HG02571 (cell line): ENCODE measurements around the gene HNRNPUL1.

Experiments
- ATAC-seq: cut with Tn5 transposase; IDR thresholded peaks from one replicate; pipeline ENCODE4 v1.9.1; 2021; ENCODE audit warnings: mild to moderate bottlenecking, moderate library complexity; ENCODE audit not compliant: unreplicated experiment

The HNRNPUL1 gene

DNA sequence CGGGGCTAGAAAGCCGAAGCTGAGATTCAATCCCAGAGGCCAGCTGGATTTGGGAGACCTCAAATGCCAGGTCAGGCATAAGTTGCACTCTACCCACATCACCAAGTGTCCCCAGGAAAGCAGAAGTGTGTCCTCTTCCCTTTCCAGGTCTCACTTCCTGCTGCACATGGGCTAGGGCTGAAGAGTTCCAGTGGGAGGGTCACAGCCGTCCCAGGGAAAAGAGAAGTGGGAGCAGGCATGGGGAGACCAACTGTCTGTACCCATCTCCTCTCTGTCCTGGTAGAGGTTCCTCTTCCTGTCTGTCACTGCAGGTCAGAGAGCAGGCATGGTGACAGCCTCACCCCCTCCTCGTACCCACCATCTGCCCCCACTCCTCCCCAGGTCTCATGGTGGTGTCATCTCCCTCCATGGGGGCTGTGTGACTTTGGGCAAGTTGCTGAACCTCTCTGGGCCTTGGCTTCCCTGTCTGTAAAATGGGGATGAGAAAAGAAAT lies 30.4 kb upstream of the HNRNPUL1 start:
- ATAC-seq: no peak

DNA sequence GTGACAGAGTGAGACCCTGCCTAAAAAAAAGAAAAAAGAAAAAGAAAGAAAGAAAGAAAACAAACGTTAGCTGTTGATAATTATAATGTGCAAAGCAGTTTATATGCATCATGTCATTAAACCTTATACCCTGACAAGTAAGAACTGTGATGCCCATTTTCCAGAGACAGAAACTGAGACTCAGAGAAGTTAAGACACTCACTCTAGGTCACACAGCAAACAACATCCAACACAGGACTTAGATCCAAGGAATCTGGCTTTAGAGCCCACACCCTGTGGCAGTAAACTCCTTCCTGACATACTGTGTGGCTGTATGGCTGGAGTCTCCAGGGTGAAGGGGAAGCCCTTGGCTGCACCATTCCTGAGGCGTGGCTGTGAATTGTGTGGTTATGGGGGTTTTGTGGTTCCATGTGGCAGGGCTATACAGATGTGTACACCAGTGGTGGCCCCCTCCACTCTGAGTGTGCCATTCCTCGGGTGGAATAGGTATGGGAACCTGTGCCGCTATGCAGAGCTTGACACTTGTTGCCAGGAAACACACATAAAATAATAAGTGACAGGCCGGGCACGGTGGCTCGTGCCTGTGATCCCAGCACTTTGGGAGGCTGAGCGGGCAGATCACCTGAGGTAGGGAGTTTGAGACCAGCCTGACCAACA lies 29.5 kb upstream of the HNRNPUL1 start:
- ATAC-seq: no peak

DNA sequence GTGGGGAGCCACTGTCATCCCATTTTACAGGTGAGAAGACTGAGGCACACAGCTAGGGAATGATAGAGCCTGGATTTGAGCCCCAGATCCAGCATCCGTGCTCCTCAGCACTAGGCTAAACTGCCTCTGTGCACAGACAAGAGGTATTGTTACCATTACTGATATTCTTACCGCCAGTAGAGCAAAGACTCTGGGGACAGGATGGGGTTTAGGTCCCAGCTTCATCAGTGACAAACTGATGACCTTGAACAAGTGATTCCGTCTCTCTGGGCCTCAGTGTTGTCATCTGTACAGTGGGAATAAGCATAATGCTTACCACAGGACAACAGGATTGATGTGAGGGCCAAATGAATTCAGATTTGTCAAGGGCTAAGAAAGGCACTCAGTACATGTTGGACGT lies 28.7 kb upstream of the HNRNPUL1 start:
- ATAC-seq: no peak

DNA sequence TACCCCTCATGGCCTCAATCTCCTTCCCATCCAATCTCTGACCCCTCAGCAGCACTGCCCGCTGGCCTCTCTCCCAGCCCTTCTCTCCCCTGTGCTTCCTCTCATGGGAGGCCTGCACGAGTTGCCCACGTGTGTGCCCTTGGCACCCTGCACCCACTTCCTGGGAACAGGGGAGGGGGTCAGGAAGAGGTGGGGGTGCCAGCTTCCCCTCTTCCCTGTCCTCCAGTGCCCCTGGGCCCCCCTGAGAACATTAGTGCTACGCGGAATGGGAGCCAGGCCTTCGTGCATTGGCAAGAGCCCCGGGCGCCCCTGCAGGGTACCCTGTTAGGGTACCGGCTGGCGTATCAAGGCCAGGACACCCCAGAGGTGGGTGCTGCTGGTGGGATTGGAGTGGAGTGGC lies 25.9 kb upstream of the HNRNPUL1 start:
- ATAC-seq: no peak

DNA sequence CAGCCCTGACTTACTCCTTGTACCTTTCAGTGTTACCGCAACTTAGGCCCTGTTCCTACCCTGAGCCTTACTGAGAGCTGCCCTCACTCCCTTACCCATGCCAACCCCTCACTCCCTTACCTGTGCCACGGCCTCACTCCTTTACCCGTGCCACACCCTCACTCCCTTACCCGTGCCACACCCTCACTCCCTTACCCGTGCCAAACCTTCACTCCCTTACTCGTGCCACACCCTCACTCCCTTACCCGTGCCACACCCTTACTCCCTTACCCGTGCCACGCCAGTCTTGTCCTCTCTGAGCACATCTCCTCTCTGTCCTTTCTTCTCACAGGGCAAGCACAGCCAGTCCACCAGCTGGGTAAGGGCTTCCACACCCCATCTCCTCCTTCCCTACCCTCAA lies 24.8 kb upstream of the HNRNPUL1 start:
- ATAC-seq: no peak

DNA sequence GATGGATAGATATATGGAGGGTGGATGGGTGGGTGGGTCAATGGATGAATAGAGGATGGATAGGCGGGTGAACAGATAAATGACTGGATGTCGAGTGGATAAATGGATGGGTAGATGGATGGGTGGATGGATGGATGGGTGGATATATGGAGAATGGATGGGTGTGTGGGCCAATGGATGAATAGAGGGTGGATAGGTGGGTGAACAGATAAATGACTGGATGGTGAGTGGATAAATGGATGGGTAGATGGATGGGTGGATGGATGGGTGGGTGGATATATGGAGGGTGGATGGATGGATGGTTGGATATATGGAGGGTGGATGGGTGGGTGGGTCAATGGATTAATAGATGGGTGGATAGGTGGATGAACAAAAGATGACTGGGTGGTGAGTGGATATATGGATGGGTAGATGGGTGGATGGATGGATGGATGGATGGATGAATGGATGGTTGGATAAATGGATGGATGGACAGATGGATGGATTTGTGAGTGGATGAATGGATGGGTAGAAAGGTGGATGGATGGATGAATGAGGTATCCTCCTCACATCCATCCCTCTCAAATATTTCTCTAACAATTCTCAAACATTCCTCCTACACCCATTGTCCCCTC lies 24.1 kb upstream of the HNRNPUL1 start:
- ATAC-seq: no peak

DNA sequence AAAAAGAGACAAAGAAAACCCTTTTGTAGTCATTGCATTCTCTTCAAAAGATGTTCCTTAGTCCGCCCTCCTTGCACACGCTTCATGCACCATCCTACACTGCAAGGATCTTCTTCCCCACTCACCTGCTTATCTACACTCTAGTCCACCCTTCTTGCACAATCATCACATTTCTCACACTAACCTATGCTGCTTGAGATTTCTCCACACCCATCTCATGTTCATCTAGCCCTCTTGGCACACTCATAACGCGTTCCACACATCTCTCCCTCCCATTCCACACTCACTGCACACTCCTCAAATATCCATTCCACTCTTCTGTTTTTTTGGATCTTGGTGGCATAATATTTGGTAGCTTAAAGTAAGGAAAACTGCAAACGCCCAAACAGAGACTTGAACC lies 22.3 kb upstream of the HNRNPUL1 start:
- no peak for ATAC-seq

DNA sequence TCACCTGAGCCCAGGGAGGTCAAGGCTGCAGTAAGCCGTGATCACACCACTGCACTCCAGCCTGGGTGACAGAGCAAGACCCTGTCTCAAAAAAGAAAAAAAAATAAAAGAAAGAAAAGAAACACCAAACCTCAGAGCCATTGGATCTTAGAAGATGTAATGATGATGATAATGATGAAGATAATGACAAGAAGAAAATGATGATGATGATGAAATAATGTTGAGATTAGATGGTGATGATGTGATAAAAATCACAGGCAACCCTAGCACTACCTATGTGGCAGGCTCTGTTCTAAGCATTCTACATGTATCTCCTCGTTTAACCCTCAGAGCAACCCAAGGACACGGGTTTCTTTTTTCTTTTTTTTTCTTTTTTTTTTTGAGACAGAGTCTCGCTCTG lies 20.1 kb upstream of the HNRNPUL1 start:
- no peak for ATAC-seq

DNA sequence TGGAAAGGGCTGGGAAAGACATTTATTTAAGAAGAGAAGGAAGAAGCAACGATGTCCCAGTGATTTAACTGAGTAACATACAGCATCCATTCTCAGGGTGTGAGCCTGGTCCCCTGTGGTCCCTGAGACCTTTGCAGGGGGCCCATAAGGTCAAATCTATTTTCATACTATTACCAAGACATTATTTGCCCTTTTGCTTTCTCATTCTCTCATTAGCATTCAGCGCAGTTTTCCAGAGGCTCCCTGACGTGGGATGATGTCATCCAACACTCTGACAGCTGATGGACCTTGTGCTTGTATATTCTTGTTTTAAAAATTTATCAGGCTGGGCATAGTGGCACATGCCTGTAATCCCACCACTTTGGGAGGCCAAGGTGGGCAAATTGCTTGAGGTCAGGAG lies 18.3 kb upstream of the HNRNPUL1 start:
- ATAC-seq: no peak

DNA sequence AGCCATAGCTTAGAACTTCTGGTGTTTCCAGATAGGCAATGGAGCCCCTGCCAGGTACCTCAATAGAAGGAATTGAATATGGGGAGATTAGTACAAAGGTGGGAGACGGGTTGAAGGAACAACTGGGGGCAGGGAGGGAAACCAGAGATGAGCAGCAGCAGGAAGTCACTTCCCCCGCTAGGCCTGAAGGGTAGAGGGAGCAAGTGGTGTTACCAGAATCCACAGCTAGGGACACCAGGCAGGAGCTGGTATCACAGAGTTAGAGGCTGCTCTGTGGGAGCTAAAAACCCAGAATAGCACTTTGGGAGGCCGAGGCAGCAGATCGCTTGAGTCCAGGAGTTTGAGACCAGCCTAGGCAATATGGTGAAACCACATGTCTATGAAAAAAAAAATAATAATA lies 15.3 kb upstream of the HNRNPUL1 start:
- no peak for ATAC-seq

DNA sequence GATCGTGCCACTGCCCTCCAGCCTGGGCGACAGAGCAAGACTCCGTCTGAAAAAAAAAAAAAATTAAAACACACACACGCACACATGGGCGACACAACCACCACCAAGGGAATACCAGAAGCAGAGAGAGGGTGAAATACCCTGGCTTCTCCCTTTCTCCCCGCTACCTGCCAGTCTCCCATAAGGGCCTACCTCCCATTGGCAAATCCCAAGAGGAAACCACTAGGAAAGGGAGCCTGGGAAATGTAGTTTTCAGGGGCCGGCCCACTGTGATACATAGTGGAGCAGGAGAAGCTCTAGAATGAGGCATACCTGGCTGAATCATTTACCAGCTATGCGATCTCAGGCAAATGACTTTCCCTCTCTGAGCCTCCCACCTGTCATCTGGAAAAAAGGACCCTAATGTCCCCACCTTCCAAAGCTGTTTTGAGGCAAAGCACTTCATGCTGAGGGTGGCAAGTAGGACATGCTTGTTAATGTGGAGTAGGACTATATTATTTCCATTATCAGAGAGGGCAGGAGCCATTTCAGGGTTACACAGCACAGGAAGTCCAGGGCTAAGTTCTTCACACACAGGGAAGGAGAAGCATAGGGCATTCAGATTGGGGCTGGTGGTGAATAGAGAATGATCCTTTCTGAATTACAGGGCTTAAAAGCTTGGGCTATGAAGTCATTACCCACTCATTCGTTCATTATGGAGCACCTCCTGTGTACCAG lies 14.3 kb upstream of the HNRNPUL1 start:
- no peak for ATAC-seq

DNA sequence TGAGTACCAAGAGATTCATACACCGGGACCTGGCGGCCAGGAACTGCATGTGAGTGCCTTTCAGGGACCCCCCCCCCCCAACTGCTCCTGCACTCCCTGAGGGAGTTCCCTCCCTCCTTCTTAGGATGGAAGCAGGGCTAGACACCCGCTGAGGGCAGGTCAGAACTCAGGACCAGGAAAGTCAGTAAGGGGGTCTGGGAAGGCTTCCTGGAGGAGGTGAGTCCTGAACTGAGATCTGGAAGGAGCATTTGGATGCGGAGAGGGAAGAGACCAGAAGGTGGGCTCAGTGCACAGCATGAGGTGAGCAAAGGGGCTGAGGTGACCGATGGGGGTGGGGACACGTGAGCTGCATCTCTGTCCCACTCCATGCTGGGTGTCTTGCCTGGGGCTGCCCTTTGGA lies 10.5 kb upstream of the HNRNPUL1 start:
- no peak for ATAC-seq

DNA sequence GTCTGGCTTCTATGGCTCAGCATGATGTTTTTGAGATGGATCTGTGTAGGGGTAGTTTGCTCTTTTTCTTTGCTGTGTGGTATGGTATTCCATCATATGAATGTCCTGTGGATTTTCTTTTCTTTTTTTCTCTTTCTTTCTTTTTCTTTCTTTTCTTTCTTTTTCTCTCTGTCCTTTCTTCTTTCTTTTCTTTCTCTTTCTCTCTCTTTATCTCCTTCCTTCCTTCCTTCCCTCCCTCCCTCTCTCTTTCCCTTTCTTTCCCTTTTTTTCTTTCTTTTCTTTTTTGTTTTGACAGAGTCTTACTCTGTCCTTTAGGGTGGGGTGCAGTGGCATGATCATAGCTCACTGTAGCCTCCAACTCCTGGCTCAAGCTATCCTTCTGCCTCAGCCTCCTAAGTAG lies 9.0 kb upstream of the HNRNPUL1 start:
- no peak for ATAC-seq

DNA sequence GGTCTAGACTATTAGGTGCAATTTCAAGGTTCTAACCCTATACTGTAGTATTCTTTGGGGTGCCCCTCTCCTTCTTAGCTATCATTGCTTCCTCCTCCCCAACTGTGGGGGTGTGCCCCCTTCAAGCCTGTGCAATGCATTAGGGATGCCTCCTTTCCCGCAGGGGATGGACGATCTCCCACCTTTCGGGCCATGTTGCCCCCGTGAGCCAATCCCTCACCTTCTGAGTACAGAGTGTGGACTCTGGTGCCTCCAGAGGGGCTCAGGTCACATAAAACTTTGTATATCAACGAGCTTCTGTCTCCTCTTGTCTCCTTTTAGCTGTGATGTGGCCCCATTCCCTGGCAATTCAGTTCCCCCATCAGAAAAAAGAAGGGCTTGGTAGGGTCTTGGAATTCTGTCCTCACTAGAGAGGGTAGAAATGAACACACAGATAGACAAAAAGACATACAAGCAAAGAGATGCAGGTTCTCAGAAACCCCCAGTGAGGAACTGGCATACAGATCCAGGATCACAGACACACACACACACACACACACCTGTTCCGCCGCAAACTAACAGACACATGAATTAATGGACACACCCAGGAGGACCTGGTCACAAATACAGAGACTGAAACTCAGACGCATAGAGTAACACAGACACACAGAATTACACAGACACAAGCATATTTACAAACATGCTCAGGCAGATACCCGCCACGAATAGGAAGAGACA lies 2.5 kb upstream of the HNRNPUL1 start:
- ATAC-seq: no peak

DNA sequence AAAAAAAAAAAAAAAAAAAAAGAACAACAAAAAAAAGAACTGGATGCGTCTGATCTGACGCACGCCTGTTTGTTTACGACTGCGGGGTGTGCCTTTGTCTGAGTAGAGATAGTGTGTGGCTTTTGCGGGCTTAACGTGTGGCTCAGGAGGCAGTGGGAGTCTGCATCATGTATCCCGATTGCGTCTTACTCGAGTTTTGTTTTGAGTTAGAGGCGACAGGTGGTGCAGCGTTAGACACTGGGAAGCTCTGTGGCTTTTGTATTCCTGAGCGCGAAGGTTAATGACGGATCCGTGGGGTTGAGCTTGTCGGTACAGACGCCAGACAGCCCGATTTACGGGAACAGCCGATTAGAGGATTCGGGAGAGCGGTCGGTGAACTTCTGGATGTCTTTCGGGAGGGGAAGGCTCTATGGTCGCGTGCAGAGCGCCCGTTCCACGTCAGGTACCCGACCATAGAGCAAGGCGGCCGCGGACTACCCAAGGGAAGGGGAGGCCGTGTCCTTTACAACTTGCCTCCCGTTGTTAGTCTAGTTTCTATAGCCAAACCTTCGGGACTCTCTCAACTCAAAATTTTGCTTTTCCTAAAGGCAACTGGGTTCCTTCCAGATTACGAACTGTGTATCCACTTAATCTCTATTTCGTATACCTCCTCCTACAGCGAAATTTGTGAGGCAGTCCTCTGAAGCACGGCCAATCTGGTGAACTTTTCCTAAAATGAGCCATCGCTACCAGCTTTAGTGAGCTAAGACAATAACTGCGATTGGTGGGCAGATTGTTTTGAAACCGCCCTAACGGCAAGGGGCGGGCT lies 926 bp upstream of the HNRNPUL1 start:
- peak; percentile 5 for ATAC-seq

DNA sequence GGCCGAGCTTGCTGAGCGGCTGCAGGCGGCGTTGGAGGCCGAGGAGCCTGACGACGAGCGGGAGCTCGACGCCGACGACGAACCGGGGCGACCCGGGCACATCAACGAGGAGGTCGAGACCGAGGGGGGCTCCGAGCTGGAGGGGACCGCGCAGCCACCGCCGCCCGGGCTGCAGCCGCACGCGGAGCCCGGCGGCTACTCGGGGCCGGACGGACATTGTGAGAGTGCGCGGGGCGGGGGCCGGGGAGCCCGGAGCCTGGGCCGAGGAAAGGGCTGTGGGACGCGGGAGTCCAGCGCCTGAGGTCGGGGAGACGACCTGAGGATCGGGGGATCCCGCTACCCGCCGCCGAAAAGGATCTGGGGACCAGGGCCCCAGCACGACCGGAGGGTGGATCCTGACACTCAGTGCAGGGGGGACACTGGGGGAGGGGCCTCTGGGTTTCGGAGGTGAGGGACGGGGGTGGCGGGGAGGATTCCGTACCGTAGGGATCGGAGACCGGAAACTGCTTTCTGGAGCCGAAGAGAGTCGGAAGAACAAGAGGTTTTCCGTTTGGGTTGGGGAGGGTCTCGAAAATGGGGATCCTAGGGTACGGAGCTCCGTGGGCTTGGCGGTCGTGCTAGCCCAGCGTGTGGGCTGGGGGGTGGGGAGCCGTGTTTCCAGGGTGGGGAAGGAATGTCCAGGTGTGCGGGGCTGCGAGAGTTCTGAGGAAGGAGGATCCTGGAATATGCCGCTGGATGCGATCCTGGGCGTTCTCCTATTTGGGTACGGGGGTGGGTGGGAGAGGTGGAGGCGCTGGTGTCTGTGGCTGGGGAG lies 616 bp downstream of the HNRNPUL1 start:
- no peak for ATAC-seq

DNA sequence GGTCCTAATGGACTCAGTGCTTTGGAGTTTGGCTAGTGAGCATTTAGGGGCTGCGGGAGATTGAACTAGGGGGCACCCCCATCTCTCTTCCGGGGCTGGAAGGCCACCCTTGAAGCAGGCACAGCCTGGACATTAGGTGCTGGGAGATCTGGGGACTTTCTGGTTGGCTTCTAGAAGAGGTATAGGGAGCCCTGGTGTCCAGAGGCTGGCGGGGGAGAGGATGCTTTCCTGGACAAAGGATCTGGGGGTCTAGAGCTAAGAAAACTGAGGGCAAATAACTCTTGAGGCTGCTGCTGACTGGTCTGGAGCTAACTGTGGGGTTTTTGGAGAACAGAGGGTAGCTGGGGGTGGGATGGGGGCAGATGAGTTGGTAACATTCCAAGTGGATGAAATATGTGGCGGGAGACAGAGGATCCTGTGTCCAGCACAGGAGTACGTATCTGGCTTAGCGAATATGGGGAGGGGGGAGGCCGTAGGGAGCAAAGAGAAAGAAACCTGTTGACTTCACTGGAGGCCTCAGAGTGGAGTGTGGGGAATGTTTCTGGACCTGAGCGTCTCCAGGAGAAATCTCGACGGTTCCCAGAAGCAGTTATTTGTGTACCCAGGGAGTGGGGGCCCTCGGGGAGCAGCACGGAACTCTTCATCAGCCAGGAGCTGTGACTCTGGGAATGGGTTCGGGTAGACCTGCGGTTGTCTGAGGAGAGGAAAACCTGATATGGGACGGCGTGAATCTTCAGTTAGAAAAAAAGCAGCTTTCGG lies 1.4 kb downstream of the HNRNPUL1 start:
- ATAC-seq: no peak

DNA sequence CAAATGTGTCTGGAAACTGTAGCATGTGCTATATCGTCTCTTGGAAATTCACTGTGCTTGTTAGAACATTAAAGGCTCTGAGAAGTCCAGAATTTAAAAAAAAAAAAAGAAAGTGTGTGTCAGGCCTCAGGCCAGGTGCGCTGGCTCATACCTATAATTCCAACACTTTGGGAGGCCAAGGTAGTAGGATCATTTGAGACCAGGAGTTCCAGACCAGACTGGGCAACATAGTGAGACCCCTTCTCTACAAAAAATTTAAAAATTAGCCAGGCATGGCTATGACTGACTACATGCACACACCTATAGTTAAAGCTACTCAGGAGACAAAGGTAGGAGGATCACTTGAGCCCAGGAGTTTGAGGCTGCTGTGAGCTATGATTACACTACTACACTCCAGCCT lies 4.9 kb downstream of the HNRNPUL1 start:
- ATAC-seq: no peak

DNA sequence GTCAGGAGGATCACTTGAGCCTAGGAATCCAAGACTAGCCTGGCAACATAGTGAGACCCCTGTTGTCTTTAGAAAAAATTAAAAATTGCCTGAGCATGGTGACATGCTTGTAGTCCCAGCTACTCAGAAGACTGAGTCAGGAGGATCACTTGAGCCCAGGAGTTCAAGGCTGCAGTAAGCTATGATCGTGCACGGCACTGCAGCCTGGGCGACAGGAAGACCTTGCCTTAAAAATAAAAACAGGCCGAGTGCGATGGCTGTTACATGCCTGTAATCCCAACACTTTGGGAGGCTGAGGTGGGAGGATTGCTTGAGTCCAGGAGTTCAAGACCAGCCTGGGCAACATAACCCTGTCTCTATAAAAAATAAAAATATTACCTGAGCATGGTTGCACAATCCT lies 5.4 kb downstream of the HNRNPUL1 start:
- no peak for ATAC-seq
